Neural progenitor cell (in vitro differentiated cells): Measurements from ENCODE around the gene ZP4.

ENCODE experiments used
- EZH2 ChIP-seq: fragments of 200-600 bp; sonication (generic); IDR thresholded peaks from 2 replicates; pipeline ENCODE4 v1.6.1; 2017; ENCODE audit warnings: antibody characterized with exemption, mild to moderate bottlenecking, moderate library complexity
- TF ChIP-seq, protein P1 (sequence below): fragments of 200-600 bp; sonication (generic); IDR thresholded peaks from 2 replicates; pipeline ENCODE4 v1.5.1; 2017; ENCODE audit warnings: antibody characterized with exemption, mild to moderate bottlenecking

DNA sequence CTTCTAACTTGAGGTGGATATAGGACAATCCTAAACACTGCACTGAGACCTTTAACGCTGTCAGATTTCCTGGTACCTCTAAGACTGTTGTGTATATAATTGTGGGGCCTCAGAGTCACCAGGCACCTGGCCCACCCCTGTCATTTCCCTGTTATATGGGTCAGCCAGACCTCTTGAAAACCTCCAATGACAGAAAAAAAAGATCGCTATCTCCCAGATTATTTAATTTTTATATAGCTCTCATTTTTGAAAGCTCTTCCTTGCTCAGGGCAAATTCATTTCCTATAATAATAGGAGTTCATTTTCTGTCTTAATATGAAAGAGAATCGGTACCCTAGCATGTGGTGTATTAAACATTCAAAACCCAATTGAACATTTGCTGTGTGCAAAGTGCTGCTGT is 56.7 kb downstream of the ZP4 start:
- TF ChIP-seq, protein P1, sequence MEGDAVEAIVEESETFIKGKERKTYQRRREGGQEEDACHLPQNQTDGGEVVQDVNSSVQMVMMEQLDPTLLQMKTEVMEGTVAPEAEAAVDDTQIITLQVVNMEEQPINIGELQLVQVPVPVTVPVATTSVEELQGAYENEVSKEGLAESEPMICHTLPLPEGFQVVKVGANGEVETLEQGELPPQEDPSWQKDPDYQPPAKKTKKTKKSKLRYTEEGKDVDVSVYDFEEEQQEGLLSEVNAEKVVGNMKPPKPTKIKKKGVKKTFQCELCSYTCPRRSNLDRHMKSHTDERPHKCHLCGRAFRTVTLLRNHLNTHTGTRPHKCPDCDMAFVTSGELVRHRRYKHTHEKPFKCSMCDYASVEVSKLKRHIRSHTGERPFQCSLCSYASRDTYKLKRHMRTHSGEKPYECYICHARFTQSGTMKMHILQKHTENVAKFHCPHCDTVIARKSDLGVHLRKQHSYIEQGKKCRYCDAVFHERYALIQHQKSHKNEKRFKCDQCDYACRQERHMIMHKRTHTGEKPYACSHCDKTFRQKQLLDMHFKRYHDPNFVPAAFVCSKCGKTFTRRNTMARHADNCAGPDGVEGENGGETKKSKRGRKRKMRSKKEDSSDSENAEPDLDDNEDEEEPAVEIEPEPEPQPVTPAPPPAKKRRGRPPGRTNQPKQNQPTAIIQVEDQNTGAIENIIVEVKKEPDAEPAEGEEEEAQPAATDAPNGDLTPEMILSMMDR: no peak
- no peak for TF ChIP-seq EZH2
